HL-60 (cell line): ENCODE measurements around the gene TFRC.

Experiments used
- DNase-seq, 2 experiments: peaks; one replicate each; pipeline ENCODE4 v3.0.0-alpha.2; 2010 to 2020; ENCODE audit warnings: low read depth in 1 of 2, low spot score in 1 of 2
- H3K27ac ChIP-seq: fragments of 250-450 bp; sonication (Bioruptor Pico); replicated peaks from 2 replicates; pipeline ENCODE4 v1.5.1; 2020; ENCODE audit warnings: mild to moderate bottlenecking, moderate library complexity
- H3K27me3 ChIP-seq: fragments of 250-450 bp; sonication (Bioruptor Pico); 2 replicates; pipeline ENCODE4 v1.5.1; 2021; ENCODE audit warnings: mild to moderate bottlenecking, moderate library complexity; ENCODE audit not compliant: insufficient read depth, poor library complexity, severe bottlenecking
- H3K4me3 ChIP-seq: replicated peaks from 2 replicates; pipeline ENCODE4 v1.5.1; 2011; ENCODE audit warnings: mild to moderate bottlenecking, control low read depth, low read length; ENCODE audit not compliant: insufficient read depth
- CTCF ChIP-seq: IDR thresholded peaks from one replicate; pipeline ENCODE4 v1.5.1; 2011; ENCODE audit warnings: low read length, control low read depth, inconsistent platforms; ENCODE audit not compliant: insufficient read depth
- GABPA ChIP-seq: IDR thresholded peaks from 2 replicates; pipeline ENCODE4 v1.6.1; 2012; ENCODE audit warnings: low read depth
- POLR2AphosphoS5 ChIP-seq: IDR thresholded peaks from 2 replicates; pipeline ENCODE4 v1.6.1; 2012; ENCODE audit warnings: low read depth
- REST ChIP-seq: IDR thresholded peaks from 2 replicates; pipeline ENCODE4 v1.6.1; 2012; ENCODE audit warnings: low read depth; ENCODE audit not compliant: insufficient replicate concordance
- SPI1 ChIP-seq: IDR thresholded peaks from 2 replicates; pipeline ENCODE4 v1.6.1; 2012; ENCODE audit warnings: low read depth, mild to moderate bottlenecking, borderline replicate concordance

The TFRC gene

GRCh38 chr3:196049653-196050052 lies 32.2 kb downstream of the TFRC start:
- DNase-seq: no peak
- Histone ChIP-seq H3K27me3 (no peaks in the 10 kb centered on the region), H3K27ac (no peak overlapping the region), H3K4me3 (no peak overlapping the region)
- TF ChIP-seq SPI1 (no peak), REST (no peak), GABPA (no peak), POLR2AphosphoS5 (no peak), CTCF (no peak)

GRCh38 chr3:196048922-196049598 lies 32.8 kb downstream of the TFRC start:
- Histone ChIP-seq H3K4me3 (no peak overlapping the region), H3K27me3 (no peaks in the 10 kb centered on the region), H3K27ac (no peak overlapping the region)
- TF ChIP-seq GABPA (no peak), CTCF (no peak), POLR2AphosphoS5 (no peak; the same call in 1 of the 2 replicates), SPI1 (no peak), REST (no peak)
- no peak for DNase-seq

GRCh38 chr3:196047391-196048030 lies 34.4 kb downstream of the TFRC start:
- Histone ChIP-seq H3K4me3 (no peak overlapping the region), H3K27ac (no peak overlapping the region), H3K27me3 (no peaks in the 10 kb centered on the region)
- no peak for DNase-seq
- TF ChIP-seq SPI1: no peak
- TF ChIP-seq POLR2AphosphoS5: peak; percentile 73; the same call in 1 of the 2 replicates

- Histone ChIP-seq H3K27ac (no peak overlapping the region), H3K27me3 (no peaks in the 10 kb centered on the region), H3K4me3 (no peak overlapping the region)
- TF ChIP-seq GABPA: no peak
- TF ChIP-seq REST: no peak
- no peak for TF ChIP-seq SPI1
- TF ChIP-seq POLR2AphosphoS5: no peak
- TF ChIP-seq CTCF: no peak
- DNase-seq: no peak
These were observed 37.4 kb downstream of the TFRC start for GRCh38 chr3:196044513-196044912.
